Panc1 (cell line): ENCODE data around the gene DKK1. TPM values are rescaled to one million over a fixed set of nuclear protein-coding genes. Genes with fewer than 3 reads are reported as not detected.

Source experiments
- ATAC-seq: fragments of 200-7000 bp; cut with Tn5 transposase; 2 replicates; pipeline ENCODE4 v1.9.1; 2020; ENCODE audit warnings: mild to moderate bottlenecking, moderate library complexity
- BruUV-seq: library from RNA; stranded (reverse); fragments of 400-500 nt; replicated peaks from 2 replicates; lab custom pipeline; 2021; lab: Mats Ljungman, UMichigan
- CTCF ChIA-PET: fragments of 300-600 bp; sonication (Branson Sonifier 250); formaldehyde crosslinking; loops from one replicate; lab custom pipeline; 2022; ENCODE audit warnings: antibody characterized with exemption; lab: Charles Lee
- POLR2A ChIA-PET: fragments of 300-600 bp; sonication (Branson Sonifier 250); formaldehyde crosslinking; loops from one replicate; lab custom pipeline; 2022; ENCODE audit warnings: antibody characterized with exemption; lab: Charles Lee
- DNase-seq: peaks from one replicate; pipeline ENCODE4 v3.0.0-alpha.2; 2010; ENCODE audit warnings: low read depth, low spot score
- H3K27ac ChIP-seq: 2 replicates; pipeline ENCODE4 v1.5.1; 2011; ENCODE audit warnings: mild to moderate bottlenecking, low read length, inconsistent platforms
- H3K27me3 ChIP-seq: fragments of 200-500 bp; sonication (Bioruptor generic); 2 replicates; pipeline ENCODE4 v1.6.0; 2014; ENCODE audit warnings: low read length, inconsistent platforms; ENCODE audit not compliant: control insufficient read depth, insufficient read depth
- H3K36me3 ChIP-seq: fragments of 200-500 bp; sonication (Bioruptor generic); 2 replicates; pipeline ENCODE4 v1.5.1; 2014; ENCODE audit warnings: inconsistent platforms, mild to moderate bottlenecking, low read length, moderate library complexity; ENCODE audit not compliant: control insufficient read depth, insufficient read depth
- H3K4me1 ChIP-seq: 2 replicates; pipeline ENCODE4 v1.5.1; 2011; ENCODE audit warnings: inconsistent platforms, mild to moderate bottlenecking, low read length, moderate library complexity; ENCODE audit not compliant: control insufficient read depth, insufficient read depth
- H3K4me3 ChIP-seq, 2 experiments: 2 replicates each; pipeline ENCODE4 v1.5.1; 2011 to 2012; ENCODE audit warnings: low read depth in 2 of 2, low read length in 2 of 2, mild to moderate bottlenecking in 2 of 2, inconsistent platforms in 1 of 2, moderate library complexity in 1 of 2
- H3K9me3 ChIP-seq: fragments of 200-500 bp; sonication (Bioruptor generic); 2 replicates; pipeline ENCODE4 v1.5.1; 2014; ENCODE audit warnings: low read depth, mild to moderate bottlenecking, inconsistent platforms, low read length, moderate library complexity; ENCODE audit not compliant: control insufficient read depth, insufficient read depth
- POLR2AphosphoS5 ChIP-seq: IDR thresholded peaks from 2 replicates; pipeline ENCODE4 v1.6.1; 2012; ENCODE audit warnings: mild to moderate bottlenecking, low read depth, low read length, moderate library complexity
- SIN3A ChIP-seq: IDR thresholded peaks from 2 replicates; pipeline ENCODE4 v1.6.1; 2012; ENCODE audit warnings: low read depth, mild to moderate bottlenecking, low read length, moderate library complexity, borderline replicate concordance; ENCODE audit not compliant: insufficient read depth
- TCF7L2 ChIP-seq: IDR thresholded peaks from 2 replicates; pipeline ENCODE4 v1.6.1; 2011; ENCODE audit warnings: mild to moderate bottlenecking, low read depth, low read length, inconsistent platforms
- in situ Hi-C: cut with HindIII; loops from 2 replicates; pipeline ENCODE4 v1.10.0; 2016; ENCODE audit warnings: low sequenced_read_pairs, low pct_unique_long_range_greater_than_20kb
- intact Hi-C: fragments of 100-400 bp; cut with micrococcal nuclease; formaldehyde crosslinking; loops from one replicate; pipeline ENCODE4 v1.10.0; 2022; ENCODE audit not compliant: unreplicated experiment
- total RNA-seq: library from RNA; stranded (reverse); gene quantifications from one replicate; pipeline ENCODE4 v1.2.1, GENCODE V29; 2021; ENCODE audit not compliant: unreplicated experiment
- TF ChIP-seq, protein P1 (sequence below), 2 experiments: IDR thresholded peaks; 2 replicates each; pipeline ENCODE4 v1.6.1; 2011 to 2012; ENCODE audit warnings: low read depth in 2 of 2, control low read depth in 1 of 2, low read length in 1 of 2, mild to moderate bottlenecking in 1 of 2, moderate library complexity in 1 of 2; ENCODE audit not compliant: insufficient read depth in 1 of 2
- TF ChIP-seq, protein P2 (sequence below): fragments of 450-650 bp; IDR thresholded peaks from 2 replicates; pipeline ENCODE4 v1.5.1; 2017; ENCODE audit warnings: mild to moderate bottlenecking

The DKK1 gene
- total RNA-seq, 1 experiment from 2014 or later, result 563 TPM

DNA sequence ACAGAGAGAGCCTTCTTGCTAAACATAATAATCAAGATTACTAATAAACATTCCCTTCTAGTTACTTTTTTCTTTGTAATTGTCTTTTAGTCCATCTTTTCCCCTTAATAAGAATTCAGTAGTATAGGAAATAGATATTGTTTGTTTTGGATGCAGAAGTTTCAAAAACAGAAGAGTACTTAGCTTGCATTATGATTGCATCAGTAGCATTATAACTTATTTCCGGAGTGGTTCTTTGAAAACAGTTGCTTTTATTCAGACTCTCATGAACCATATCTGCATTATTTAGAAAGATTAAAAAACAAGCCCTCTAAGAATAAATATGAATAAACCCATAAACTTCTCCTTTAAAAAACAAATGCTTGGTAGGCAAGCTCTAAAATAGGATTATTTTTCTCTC is 34.0 kb upstream of the DKK1 start:
- Histone ChIP-seq H3K4me1 (no peaks in the 10 kb centered on the region), H3K27me3 (no peaks in the 10 kb centered on the region), H3K4me3 (no peak overlapping the region), H3K9me3 (no peaks in the 10 kb centered on the region; the same call in 1 of the 2 replicates), H3K27ac (no peak overlapping the region; the same call in 1 of the 2 replicates), H3K36me3 (no peaks in the 10 kb centered on the region)
- TF ChIP-seq, protein P1, sequence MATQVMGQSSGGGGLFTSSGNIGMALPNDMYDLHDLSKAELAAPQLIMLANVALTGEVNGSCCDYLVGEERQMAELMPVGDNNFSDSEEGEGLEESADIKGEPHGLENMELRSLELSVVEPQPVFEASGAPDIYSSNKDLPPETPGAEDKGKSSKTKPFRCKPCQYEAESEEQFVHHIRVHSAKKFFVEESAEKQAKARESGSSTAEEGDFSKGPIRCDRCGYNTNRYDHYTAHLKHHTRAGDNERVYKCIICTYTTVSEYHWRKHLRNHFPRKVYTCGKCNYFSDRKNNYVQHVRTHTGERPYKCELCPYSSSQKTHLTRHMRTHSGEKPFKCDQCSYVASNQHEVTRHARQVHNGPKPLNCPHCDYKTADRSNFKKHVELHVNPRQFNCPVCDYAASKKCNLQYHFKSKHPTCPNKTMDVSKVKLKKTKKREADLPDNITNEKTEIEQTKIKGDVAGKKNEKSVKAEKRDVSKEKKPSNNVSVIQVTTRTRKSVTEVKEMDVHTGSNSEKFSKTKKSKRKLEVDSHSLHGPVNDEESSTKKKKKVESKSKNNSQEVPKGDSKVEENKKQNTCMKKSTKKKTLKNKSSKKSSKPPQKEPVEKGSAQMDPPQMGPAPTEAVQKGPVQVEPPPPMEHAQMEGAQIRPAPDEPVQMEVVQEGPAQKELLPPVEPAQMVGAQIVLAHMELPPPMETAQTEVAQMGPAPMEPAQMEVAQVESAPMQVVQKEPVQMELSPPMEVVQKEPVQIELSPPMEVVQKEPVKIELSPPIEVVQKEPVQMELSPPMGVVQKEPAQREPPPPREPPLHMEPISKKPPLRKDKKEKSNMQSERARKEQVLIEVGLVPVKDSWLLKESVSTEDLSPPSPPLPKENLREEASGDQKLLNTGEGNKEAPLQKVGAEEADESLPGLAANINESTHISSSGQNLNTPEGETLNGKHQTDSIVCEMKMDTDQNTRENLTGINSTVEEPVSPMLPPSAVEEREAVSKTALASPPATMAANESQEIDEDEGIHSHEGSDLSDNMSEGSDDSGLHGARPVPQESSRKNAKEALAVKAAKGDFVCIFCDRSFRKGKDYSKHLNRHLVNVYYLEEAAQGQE (IDR thresholded peaks at IDR 0.05; ENCODE audit: insufficient read depth in 1 of 2, low read depth in 2 of 2, low read length in 1 of 2), result no peak
- TF ChIP-seq SIN3A (no peak), POLR2AphosphoS5 (no peak), TCF7L2 (no peak)
- TF ChIP-seq, protein P2, sequence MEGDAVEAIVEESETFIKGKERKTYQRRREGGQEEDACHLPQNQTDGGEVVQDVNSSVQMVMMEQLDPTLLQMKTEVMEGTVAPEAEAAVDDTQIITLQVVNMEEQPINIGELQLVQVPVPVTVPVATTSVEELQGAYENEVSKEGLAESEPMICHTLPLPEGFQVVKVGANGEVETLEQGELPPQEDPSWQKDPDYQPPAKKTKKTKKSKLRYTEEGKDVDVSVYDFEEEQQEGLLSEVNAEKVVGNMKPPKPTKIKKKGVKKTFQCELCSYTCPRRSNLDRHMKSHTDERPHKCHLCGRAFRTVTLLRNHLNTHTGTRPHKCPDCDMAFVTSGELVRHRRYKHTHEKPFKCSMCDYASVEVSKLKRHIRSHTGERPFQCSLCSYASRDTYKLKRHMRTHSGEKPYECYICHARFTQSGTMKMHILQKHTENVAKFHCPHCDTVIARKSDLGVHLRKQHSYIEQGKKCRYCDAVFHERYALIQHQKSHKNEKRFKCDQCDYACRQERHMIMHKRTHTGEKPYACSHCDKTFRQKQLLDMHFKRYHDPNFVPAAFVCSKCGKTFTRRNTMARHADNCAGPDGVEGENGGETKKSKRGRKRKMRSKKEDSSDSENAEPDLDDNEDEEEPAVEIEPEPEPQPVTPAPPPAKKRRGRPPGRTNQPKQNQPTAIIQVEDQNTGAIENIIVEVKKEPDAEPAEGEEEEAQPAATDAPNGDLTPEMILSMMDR, result no peak
- ChIA-PET POLR2A (no interaction called here), CTCF (no interaction called here)
- intact Hi-C loops, result no loop called here
- ATAC-seq (no peak), DNase-seq (no peak)
- BruUV-seq, result no TSS peak
- in situ Hi-C loops, result no loop called here

DNA sequence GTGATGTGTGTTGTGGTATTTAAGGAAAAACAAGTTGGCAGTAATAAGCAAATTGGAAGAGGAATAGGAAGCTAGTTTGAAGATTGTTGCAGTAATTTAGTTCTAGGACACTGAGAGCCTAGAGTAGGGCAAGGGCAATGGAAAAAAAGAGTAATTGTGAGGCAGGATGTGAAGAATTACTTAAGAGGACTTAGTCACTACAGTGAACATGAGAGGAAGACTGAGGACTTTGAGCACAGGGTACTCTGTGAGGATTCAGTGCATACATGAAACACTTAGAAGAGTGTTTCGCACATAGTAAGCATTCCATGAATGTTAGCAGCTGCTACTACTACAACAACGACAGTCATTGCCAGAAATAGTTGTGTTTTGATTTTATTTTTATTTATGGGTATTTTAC is 30.9 kb upstream of the DKK1 start:
- no peak for DNase-seq
- in situ Hi-C loops, result no loop called here

More for the DNA sequence above, 30.9 kb upstream of the DKK1 start:
- Histone ChIP-seq H3K9me3 (no peaks in the 10 kb centered on the region), H3K27ac (no peak overlapping the region), H3K4me3 (no peak overlapping the region), H3K36me3 (no peaks in the 10 kb centered on the region), H3K4me1 (no peaks in the 10 kb centered on the region), H3K27me3 (no peaks in the 10 kb centered on the region)
- ATAC-seq, result no peak
- no TSS peak for BruUV-seq
- TF ChIP-seq, protein P2, result no peak
- TF ChIP-seq, protein P1 (IDR thresholded peaks at IDR 0.05; ENCODE audit: insufficient read depth in 1 of 2, low read depth in 2 of 2, low read length in 1 of 2), result no peak
- no peak for TF ChIP-seq TCF7L2
- TF ChIP-seq SIN3A, result no peak
- TF ChIP-seq POLR2AphosphoS5, result no peak
- ChIA-PET CTCF (no interaction called here), POLR2A (no interaction called here)
- intact Hi-C loops, result no loop called here
